GM12892 (cell line): Measurements from ENCODE around the gene PCDHAC1.

Experiments
- POLR2A ChIP-seq: IDR thresholded peaks from 2 replicates; pipeline ENCODE4 v1.6.1; 2011; ENCODE audit warnings: low read depth, low read length, control low read depth
- TAF1 ChIP-seq: IDR thresholded peaks from 2 replicates; pipeline ENCODE4 v1.6.1; 2011; ENCODE audit warnings: low read depth, mild to moderate bottlenecking, control low read depth, low read length, borderline replicate concordance

DNA sequence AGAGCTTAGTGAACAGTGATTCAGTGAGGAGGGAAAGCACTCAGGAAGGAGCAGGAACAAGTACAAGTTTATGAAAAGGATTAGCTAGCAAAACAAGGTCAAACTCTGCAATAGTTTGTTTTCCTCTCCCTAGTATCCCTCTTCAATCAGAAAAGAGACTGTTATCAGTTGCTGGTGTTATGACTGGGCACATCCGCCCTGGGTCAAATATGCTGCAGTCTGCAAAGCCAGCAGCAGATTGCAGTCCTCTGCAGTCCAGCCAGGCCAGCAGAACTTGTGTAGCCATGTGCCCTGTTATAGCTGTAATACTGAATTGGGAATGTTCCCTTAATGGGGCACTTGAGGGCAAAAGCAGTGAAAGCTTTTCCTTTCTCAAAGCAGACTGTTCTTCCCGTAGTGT, 52.2 kb downstream of the PCDHAC1 start:
- TF ChIP-seq POLR2A (no peak), TAF1 (no peak)
